ENCODE results near the gene ATP8A2.

- TF ChIP-seq POLR2A (IDR thresholded peaks at IDR 0.05; ENCODE audit: low read length) (no peak), GATA1 (IDR thresholded peaks at IDR 0.05; ENCODE audit: low read depth, low read length) (no peak)
Measured at GRCh38 chr13:25335856-25336255, 35.9 kb upstream of the ATP8A2 start.
